Dermis microvascular lymphatic vessel endothelial cell (primary cell): ENCODE data around the gene UBXN6. TPM values are rescaled to one million over a fixed set of nuclear protein-coding genes. Genes with fewer than 3 reads are reported as not detected.

ENCODE experiments used
- DNase-seq, 2 donors: peaks; one replicate each; pipeline versions ENCODE4 v3.0.0 to v3.0.0-alpha.2; 2010; ENCODE audit warnings: low read depth in 2 of 2
- total RNA-seq: library from RNA; depleted of rRNA; stranded (reverse); fragments of >200 nt; gene quantifications from 2 replicates; pipeline ENCODE4 v1.2.1, GENCODE V29; 2014

The UBXN6 gene, protein sequence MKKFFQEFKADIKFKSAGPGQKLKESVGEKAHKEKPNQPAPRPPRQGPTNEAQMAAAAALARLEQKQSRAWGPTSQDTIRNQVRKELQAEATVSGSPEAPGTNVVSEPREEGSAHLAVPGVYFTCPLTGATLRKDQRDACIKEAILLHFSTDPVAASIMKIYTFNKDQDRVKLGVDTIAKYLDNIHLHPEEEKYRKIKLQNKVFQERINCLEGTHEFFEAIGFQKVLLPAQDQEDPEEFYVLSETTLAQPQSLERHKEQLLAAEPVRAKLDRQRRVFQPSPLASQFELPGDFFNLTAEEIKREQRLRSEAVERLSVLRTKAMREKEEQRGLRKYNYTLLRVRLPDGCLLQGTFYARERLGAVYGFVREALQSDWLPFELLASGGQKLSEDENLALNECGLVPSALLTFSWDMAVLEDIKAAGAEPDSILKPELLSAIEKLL
- total RNA-seq = 81.3 and 101 TPM in 2 replicates

DNA sequence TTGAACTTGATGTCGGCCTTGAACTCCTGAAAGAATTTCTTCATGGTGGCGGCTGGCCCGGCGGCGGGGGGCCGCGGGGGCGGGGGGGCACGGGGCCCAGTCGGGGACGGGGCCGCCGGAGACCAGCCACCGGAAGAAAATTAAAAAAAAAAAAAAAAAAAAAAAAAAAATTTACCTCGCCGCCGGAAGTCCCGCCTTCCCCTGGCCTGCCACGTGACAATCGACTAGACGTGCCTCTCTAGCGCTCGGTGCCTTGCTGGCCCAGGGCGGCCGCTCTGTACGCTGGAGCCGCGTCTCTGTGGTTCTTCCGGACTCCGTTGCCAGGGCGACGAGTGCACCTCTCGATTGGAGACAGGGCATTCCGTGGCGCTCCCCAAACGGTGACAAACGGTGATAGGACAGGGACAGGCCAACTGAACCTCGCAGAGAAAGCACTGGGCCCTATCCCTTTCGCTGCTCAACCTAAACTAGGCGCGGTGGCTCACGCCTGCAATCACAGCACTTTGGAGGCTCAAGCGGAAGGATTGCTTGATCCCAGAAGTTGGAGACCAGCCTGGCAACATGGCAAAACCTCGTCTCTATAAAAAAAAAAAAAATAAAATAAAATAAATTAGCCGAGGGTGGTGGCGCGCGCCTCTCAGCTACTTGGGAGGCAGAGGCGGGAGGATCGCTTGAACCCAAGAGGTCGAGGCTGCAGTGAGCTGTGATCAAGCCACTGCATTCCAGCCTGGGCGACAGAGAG lies at the start of gene UBXN6:
Gene UBXN6, minus strand, starts transcription at position 141 of the 742 bp plus-strand sequence. Its CDS starts 97 bp downstream, at position 44.
- DNase-seq = peak; percentile 97 to 99

DNA sequence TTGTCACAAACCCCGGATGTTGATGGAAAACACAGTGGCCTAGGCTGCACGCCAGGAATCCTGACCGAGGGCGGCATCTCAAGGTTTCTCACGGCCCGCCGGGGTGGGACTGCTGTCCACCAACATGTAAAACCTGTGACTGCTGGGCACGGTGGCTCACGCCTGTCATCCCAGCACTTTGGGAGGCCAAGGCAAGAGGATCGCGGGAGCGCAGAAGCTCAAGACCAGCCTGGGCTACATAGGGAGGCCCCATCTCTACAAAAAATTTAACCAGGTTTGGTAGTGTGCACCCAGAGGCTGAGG lies 49.5 kb upstream of the UBXN6 start:
- no peak for DNase-seq

DNA sequence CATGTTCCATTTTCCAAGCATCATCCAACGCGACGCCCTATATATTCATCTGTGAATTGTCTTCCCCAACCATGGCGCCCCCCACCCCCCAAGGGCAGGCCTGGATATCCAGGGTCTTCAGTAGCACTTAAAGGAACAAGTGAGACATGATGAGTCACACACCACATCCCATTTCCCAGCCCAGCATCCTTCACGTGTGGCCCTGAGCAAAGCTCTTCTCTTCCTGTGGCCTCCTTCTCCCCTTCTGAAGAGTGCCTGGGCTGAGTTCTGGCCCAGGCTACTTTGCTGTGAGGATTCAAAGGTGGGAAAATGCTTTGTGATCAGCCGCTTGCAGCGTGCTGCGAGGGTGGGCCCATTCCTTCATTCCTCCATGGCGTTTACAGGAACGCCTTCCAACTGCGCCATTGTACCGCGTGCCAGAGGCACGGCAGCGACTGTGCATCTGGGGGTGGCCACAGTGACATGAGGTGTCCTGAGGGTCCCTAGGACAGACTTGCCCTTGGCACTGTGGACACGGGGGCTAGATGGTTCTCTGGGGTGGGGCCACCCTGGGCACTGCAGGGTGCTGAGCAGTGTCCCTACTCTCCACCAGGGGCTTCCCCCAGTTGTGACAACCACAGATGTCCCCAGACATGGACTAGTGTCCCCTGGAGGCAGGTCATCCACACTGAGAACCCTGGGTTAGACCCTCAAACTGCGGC lies 49.0 kb upstream of the UBXN6 start:
- peak in 1 of 2 donors; percentile 54 for DNase-seq

DNA sequence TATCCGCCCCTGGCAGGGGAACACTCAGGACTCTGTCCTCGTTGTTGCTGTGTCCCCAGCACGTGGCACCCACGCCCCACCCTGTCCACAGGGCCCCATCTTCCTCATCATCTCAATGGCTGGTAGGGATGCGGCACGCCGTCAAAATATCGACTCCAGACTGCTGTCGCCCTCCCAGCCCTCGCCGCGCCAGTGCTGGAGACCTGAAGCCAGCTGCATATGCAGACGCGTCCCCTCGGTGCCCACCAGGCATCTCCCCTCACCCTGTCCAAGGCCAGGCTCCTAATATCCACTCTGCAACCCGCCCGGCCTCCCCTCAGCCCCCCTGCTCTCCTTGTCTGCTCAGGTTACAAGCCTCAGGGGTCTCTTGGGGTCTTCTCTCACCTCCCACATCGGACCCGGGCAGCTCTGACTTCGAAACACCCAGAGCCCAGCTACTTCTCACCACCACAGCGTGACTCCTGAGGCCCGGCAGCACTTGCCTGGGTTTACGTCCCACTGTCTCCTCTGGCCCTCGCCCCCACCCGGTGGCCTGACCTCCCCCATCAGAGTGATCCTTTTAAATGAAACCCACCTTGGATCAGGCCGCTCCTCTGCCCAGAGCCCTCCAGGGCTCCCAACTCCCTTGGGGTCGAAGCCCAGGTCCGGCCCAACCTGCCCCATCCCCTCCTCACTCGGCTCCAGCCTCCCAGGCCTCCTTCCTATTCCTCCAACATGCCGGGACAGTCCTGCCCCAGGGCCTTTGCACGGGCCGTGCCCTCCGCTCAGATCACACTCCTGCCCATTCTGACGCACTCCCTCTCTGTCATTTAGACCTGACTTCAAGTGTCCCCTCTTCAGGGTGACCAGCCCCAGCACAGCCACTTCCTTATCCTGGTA lies 48.2 kb upstream of the UBXN6 start:
- DNase-seq = no peak

DNA sequence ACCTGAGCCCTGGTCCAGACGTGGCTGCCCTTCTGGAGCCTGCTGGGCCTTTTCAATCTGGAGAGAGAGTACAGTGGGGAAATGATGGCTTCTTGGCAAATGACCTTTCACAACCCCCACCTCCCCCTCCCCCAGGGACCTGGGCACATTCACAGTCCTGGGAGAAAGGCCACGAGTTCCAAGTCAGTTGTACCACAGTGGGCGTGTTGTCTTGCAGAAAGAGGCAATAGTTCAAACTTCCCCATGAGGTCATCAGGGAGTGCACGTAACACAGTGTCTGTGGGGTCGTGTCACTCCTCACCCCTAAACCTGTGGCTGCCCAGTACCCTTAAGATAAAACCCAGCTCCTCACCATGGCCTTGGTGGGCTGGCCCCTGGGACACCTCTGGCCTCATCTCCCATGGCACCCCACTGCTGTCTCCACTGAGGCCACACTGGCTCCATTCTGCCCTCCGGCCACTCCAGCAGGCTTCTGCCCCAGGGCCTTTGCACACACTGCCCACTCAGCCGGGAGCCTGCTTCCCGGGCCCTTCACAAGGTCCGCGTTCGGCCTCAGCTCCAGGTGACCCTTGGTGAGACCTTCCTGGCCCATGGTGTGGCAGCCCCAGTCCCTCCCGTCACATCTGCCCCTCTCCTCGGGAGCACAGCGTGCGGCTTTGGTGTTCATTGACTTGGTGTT lies 47.4 kb upstream of the UBXN6 start:
- DNase-seq = no peak

DNA sequence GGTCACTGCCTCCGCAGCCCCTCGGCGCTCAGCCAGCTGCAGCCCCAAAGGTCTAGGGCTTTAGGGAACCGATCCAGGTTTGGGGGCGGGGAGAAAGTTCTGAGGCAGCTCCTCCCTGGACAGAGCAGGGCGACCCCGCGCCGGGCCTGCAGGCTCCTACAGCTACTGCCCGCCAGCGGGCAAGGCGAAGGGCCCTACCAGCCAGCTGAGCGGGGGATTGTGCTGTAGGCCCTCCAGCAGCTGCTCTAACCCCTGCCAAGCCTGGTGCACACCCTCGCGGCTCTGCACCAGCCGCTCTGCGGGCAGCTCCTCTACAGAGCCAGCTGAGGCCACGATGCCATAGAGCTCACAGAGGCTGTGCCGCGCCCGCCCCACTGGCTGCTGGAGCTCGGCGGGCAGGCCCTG lies 46.7 kb upstream of the UBXN6 start:
- no peak for DNase-seq

DNA sequence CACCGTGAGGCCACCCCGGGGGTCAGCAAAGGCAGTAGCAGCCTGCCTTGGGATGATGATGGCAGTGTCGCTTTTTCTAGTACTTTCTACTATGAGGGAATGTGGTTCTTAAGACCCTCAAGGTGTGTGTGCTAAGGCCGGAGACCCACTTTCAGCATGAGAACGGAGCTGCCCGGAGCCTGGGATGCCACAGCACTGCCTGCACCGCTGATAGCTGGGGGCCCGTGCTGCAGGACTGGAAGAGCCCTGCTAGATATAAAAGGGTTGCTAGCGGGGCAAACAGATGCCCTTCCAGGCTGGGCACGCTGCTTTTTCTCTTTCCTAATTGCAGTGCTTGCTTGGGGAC lies 46.2 kb upstream of the UBXN6 start:
- DNase-seq = no peak

DNA sequence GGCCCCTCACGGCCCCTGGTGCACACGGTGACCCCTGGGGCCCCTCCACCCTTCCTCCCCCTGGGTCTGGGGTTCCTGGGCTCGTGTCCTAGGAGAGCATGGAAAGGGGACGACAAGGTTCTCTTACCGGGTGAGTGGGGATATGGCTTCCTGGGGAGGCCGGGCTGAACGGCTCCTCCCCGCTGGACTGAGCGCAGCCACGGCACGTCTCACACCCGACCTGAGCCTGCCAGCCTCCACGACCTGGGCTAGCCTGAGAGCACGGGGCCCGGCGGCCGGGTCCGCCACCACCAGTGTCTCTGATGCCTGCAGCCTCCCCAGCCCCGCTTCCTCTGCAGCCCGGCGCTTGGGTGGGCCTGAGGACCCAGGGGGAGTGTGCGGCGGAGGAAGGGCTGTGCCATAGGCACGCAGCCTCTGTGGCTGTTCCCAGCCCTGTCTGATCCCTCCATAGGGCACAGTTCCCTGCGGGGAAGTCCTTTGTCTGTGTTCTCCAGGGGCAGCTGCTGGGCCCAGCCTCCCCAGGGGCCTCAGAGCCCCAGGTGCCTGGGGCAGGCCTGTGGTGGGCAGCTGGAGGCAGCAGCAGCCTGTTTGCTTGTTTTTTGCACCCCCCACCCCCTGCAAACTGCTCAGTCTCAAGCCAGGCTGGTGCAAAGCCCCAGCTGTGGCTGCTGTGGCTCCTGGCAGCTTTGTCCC lies 45.7 kb upstream of the UBXN6 start:
- no peak for DNase-seq

DNA sequence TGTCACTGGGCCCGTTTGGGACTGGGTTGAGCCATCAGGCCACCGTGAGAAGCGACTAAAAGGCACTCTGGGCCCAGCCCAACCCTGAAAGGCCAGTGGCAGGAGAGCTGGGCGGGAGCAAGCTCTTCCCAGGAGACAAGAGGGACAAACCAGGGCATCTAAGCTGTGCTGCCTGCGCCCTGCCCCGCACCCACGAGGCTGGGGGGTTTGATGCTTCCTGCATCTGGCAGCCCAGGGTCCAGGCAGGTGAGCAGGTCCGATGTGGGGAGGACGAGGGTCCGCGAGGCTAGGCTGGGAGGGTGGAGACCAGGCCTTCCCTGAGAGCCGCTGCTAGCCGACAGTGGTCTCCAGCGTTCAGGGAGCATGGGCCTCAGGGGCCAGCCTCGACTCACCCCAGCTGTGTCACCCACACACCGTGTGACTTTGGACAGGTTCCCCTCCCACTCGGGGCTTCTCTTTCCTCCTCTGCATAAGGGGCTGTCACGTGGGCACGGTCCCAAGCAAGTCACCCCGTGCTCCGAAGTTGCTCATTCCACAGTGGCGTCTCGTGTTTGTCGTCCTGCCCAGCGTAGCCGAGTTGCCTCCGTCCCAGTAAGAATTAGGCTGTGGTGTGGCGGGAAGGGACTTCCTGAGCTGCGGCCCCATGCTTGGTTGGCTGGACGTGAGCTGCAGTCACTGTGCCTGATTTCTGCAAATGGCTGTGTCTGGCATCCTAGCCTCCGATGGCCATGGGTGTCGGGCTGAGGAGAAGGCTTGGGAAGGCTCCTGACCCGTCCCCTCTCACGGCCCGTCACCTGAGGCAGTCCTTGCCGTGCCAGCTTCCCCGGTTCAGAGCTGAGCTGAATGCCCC lies 44.9 kb upstream of the UBXN6 start:
- no peak for DNase-seq

DNA sequence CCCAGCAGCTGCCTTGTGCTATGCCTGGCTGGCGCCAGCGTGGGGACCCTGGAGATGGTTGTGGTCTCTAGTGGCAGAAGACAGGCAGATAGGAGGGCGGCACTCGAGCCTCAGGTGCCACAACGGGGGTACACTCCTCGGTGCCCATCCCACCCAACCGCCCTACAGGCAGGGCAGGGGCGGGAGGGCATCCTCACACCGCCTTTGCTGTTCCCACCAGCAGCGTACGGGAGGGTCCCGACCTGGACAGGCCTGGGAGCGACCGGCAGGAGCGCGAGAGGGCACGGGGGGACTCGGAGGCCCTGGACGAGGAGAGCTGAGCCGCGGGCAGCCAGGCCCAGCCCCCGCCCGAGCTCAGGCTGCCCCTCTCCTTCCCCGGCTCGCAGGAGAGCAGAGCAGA lies 44.1 kb upstream of the UBXN6 start:
- no peak for DNase-seq

DNA sequence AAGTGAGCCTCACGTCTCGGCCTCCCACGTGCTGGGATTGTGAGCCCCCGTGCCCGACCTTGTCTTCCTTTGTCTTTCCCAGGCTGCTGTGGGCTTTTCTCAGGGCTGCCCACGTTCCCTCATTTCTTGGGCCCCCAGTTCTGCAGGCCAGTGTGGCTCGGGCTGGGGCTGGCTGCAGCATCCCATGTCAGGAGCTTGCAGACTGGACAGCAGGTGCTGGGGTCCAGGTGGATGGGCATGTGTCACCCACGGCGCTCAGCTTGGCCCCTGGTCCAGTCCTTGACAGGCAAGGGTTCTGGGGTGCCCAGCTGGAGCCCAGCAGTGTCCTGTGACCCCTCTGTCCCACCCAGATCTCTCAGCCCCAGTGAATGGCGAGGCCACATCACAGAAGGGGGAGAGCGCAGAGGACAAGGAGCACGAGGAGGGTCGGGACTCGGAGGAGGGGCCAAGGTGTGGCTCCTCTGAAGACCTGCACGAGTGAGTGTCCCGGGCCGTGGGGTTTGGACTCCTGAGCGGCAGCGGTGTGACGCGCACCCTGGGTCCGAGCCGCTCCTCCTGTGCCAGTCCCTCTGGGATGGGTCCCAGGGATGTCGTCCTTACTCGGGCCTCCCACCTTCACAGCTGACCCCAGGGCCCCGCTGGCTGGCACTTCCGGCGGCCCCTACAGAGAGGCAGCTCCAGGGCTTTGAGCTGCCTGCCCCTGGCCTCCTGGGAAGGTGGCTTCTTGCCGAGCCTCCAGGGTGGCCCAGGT lies 43.4 kb upstream of the UBXN6 start:
- no peak for DNase-seq

DNA sequence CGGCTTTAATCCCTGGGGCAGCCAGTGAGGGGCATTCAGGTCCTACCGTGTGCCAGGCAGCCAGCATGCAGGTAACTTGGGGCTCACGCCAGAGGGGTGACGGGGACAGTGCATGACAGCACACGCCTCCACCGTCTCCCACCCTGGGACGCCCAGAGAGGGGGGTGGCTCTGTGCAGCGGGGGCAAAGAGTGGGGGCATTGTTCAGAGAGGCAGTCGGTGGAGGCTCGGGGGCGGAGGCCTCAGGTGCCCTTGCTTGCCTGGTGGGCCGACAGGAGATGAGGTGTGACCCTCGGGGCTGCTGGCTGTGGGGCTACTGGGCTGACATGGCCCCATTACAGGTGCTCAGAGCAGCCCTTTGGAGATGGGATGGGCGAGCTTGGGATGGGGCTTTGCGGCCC lies 42.3 kb upstream of the UBXN6 start:
- no peak for DNase-seq

DNA sequence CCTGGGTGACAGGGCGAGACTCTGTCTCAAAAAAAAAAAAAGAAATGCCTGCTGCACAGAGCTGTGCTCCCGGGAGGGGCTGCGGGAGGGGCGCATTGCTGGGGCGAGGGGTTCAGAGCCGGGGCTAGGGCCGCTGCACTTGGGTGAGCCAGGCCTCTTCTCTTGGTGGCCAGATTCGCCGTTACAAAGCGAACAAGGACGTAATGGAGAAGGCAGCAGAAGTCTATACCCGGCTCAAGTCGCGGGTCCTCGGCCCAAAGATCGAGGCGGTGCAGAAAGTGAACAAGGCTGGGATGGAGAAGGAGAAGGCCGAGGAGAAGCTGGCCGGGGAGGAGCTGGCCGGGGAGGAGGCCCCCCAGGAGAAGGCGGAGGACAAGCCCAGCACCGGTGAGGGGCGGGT lies 41.7 kb upstream of the UBXN6 start:
- DNase-seq = no peak

DNA sequence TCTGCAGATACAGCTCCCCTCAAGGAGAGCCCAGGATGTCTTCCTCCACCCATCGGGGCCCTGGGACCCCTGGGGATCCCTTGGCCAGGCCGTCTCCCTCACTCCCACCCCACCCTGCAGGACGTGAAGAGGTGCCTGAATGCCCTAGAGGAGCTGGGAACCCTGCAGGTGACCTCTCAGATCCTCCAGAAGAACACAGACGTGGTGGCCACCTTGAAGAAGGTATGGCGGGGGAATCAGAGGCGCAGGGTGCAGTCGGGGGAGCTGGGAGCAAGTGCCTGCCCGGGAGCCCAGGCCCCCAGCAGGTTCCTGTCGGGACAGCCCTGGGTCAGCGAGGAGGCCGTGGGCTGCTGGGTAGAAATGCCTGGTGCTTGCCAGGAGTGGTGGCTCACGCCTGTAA lies 41.1 kb upstream of the UBXN6 start:
- no peak for DNase-seq

DNA sequence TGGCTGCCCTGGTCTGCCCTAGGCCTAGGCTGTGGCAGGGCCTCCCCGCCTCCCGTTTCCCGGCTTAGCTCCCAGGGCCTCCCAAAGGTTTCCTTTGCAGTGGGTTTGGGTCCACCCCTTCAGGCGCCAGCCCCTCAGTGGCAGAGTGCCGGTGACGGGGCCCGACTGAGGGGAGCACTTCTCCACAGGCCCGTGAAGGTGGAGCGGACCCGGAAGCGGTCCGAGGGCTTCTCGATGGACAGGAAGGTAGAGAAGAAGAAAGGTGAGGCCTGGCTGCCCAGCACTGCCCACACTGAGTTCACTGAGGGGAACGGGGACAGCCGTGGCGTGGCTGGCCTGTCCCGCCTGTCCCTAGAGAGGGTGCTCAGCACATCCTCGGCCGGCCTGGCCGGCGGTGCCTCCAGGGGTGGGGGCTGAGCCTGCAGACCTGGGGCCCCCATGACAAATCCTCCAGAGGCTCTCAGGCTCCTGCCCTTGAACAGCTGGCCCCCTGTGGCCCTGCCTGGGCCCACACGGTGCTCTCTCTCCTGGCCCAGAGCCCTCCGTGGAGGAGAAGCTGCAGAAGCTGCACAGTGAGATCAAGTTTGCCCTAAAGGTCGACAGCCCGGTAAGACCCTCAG lies 40.3 kb upstream of the UBXN6 start:
- no peak for DNase-seq

DNA sequence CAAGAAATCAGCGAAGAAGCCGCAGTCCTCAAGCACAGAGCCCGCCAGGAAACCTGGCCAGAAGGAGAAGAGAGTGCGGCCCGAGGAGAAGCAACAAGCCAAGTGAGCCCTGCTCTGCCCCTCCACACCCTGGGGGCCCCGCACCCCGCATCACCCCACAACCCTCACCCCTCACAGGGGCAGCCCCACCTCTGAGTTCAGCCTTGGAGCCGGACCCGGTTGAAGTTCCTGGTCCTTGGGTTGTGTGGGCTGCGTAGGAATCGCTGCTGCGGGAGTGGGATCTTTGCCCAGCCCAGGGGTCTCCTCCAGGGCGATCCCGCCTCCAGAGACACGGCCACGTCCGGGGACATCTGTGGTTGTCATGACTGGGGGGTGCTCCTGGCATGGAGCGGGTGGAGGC lies 38.7 kb upstream of the UBXN6 start:
- no peak for DNase-seq

DNA sequence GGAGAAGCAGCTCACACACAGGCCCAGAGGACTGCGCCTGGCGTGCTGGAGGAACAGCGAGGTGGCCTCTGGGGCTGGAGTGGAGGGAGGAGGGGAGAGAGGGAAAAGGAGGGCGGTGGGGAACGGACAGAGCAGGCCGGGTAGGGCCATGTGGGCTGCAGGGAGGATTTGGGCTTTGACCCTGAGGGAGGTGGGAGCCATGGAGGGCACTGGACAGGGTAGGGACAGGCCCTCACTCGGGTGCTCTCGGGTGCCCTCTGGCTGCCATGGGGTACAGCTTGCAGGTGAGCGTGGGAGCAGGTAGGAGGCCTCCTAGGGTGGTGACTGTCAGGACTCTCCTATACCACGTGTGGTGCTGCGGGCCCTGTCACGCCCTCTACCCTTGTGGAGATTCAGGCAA lies 37.9 kb upstream of the UBXN6 start:
- no peak for DNase-seq

DNA sequence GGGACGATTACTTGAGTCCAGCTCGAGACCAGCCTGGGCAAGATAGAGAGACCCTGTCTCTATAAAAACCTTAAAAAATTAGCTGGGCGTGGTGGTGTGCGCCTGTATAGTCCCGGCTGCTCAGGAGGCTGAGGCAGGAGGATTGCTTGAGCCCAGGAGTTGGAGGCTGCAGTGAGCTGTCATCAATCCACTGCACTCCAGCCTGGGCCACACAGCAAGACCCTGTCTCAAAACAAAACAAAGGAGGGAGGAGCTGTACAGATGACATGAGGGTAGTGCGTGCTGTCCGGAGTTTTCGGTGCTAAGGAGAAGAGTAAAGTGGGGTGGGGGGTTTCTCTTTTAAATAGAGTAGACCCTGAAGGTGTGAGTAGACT lies 37.1 kb upstream of the UBXN6 start:
- DNase-seq = no peak
